DMS153 treated with DMSO at 0.1 percent for 48 hours (cell line): ENCODE results near the gene TFB1M.

Source experiments
- DNase-seq: peaks from one replicate; lab custom pipeline; 2025; ENCODE audit not compliant: unreplicated experiment; lab: John Stamatoyannopoulos, UW

TFB1M gene

GRCh38 chr6:155265843-155266535 is 48.3 kb downstream of the TFB1M start:
- no peak for DNase-seq

- no peak for DNase-seq
Measured at GRCh38 chr6:155264693-155265320, 49.5 kb downstream of the TFB1M start.

- no peak for DNase-seq
Measured at GRCh38 chr6:155263373-155264063, 50.8 kb downstream of the TFB1M start, which contains the start of gene CLDN20. TSS of gene CLDN20 (plus strand) at chr6:155264013. CDS start at chr6:155275720, 11,707 bp downstream.

- no peak for DNase-seq
Measured at GRCh38 chr6:155262655-155263054, 51.6 kb downstream of the TFB1M start.

- DNase-seq: no peak
Measured at GRCh38 chr6:155261111-155261900, 53.0 kb downstream of the TFB1M start.

- no peak for DNase-seq
Measured at GRCh38 chr6:155260686-155261085, 53.6 kb downstream of the TFB1M start.

- DNase-seq: no peak
Measured at GRCh38 chr6:155259897-155260296, 54.4 kb downstream of the TFB1M start.

GRCh38 chr6:155259204-155259603 is 55.1 kb downstream of the TFB1M start:
- DNase-seq: no peak

GRCh38 chr6:155257796-155258195 is 56.5 kb downstream of the TFB1M start:
- DNase-seq: no peak

- DNase-seq: no peak
Measured at GRCh38 chr6:155256122-155256795, 58.0 kb downstream of the TFB1M start.

GRCh38 chr6:155254139-155254538 is 60.1 kb downstream of the TFB1M start:
- DNase-seq: no peak

GRCh38 chr6:155253337-155253736 is 60.9 kb downstream of the TFB1M start:
- DNase-seq: no peak

GRCh38 chr6:155252581-155252980 is 61.7 kb downstream of the TFB1M start:
- DNase-seq: no peak

GRCh38 chr6:155250701-155251381 is 63.4 kb downstream of the TFB1M start:
- DNase-seq: no peak

GRCh38 chr6:155248008-155249001 is 66.0 kb downstream of the TFB1M start:
- no peak for DNase-seq

GRCh38 chr6:155247618-155248007 is 66.7 kb downstream of the TFB1M start:
- DNase-seq: no peak

GRCh38 chr6:155246825-155247224 is 67.5 kb downstream of the TFB1M start:
- DNase-seq: no peak

- no peak for DNase-seq
Measured at GRCh38 chr6:155245831-155246230, 68.5 kb downstream of the TFB1M start.

- no peak for DNase-seq
Measured at GRCh38 chr6:155245193-155245592, 69.1 kb downstream of the TFB1M start.
